HCT116 (cell line): ENCODE data around the gene MAST4. TPM values are rescaled to one million over a fixed set of nuclear protein-coding genes. Genes with fewer than 3 reads are reported as not detected.

Experiments
- ATAC-seq: fragments of 200-7000 bp; cut with Tn5 transposase; 2 replicates; pipeline ENCODE4 v1.9.1; 2020; ENCODE audit warnings: mild to moderate bottlenecking, moderate library complexity
- BruUV-seq: library from RNA; stranded (reverse); fragments of 400-500 nt; replicated peaks from 2 replicates; lab custom pipeline; 2021; lab: Mats Ljungman, UMichigan
- CTCF ChIA-PET: fragments of 300-600 bp; sonication (Branson Sonifier 250); formaldehyde crosslinking; loops from one replicate; lab custom pipeline; 2021; ENCODE audit warnings: antibody characterized with exemption; lab: Charles Lee
- POLR2A ChIA-PET: fragments of 300-600, 350-600 bp; sonication (Branson Sonifier 250); formaldehyde crosslinking; loops from one replicate; lab custom pipeline; 2021; ENCODE audit warnings: antibody characterized with exemption; lab: Charles Lee
- RAD21 ChIA-PET, 2 experiments: fragments of 300-600 bp; sonication (Branson Sonifier 250); formaldehyde crosslinking; loops; one replicate each; lab custom pipeline; 2023; ENCODE audit warnings: low total read pairs in 2 of 2; ENCODE audit not compliant: uncharacterized antibody in 2 of 2, unreplicated experiment in 2 of 2, low non-redundant PET in 1 of 2; lab: Charles Lee
- DNase-seq: peaks from one replicate; pipeline ENCODE4 v3.0.0-alpha.2; 2010; ENCODE audit warnings: low read depth, low spot score
- H2AFZ ChIP-seq: fragments of 200-600 bp; shearing (Covaris generic), sonication (generic); 2 replicates; pipeline ENCODE4 v1.6.1; 2017; ENCODE audit warnings: low read depth, mixed run types, mixed read lengths, antibody characterized with exemption, low read length; ENCODE audit not compliant: poor library complexity, severe bottlenecking
- H3K27ac ChIP-seq: 2 replicates; pipeline ENCODE4 v1.5.1; 2012; ENCODE audit warnings: low read depth, low read length
- H3K27me3 ChIP-seq: fragments of 200-600 bp; sonication (generic); 2 replicates; pipeline ENCODE4 v1.6.1; 2016; ENCODE audit warnings: mixed run types, low read length, mixed read lengths; ENCODE audit not compliant: insufficient read depth
- H3K36me3 ChIP-seq, 2 experiments: fragments of 200-500 bp in 1 of 2; fragments of 200-600 bp in 1 of 2; sonication (Bioruptor generic) in 1 of 2; sonication (generic) in 1 of 2; 2 replicates each; pipeline versions ENCODE4 v1.5.1 to v1.6.1; 2014 to 2016; ENCODE audit warnings: low read length in 2 of 2, inconsistent platforms in 1 of 2, mixed read lengths in 1 of 2, mixed run types in 1 of 2; ENCODE audit not compliant: insufficient read depth in 2 of 2, control insufficient read depth in 1 of 2
- H3K4me1 ChIP-seq, 2 experiments: fragments of 200-600 bp in 1 of 2; sonication (generic) in 1 of 2; 2 replicates each; pipeline versions ENCODE4 v1.5.1 to v1.6.1; 2012 to 2017; ENCODE audit warnings: low read length in 2 of 2, inconsistent platforms in 1 of 2, mild to moderate bottlenecking in 1 of 2, mixed read lengths in 1 of 2, mixed run types in 1 of 2, moderate library complexity in 1 of 2; ENCODE audit not compliant: insufficient read depth in 2 of 2, control insufficient read depth in 1 of 2
- H3K4me2 ChIP-seq: fragments of 200-600 bp; sonication (generic); 2 replicates; pipeline ENCODE4 v1.6.1; 2017; ENCODE audit warnings: mixed run types, low read length, mixed read lengths
- H3K4me3 ChIP-seq, 2 experiments: fragments of 200-600 bp in 1 of 2; sonication (generic) in 1 of 2; replicated peaks in 1 of 2; 2 replicates each; pipeline ENCODE4 v1.5.1; 2011 to 2016; ENCODE audit warnings: low read length in 2 of 2, control low read depth in 1 of 2, low read depth in 1 of 2, mild to moderate bottlenecking in 1 of 2, mixed read lengths in 1 of 2, mixed run types in 1 of 2
- H3K79me2 ChIP-seq: fragments of 200-600 bp; sonication (generic); 2 replicates; pipeline ENCODE4 v1.6.1; 2017; ENCODE audit warnings: mild to moderate bottlenecking, mixed run types, low read length, moderate library complexity, mixed read lengths; ENCODE audit not compliant: insufficient read depth
- H3K9ac ChIP-seq: fragments of 200-600 bp; sonication (generic); 2 replicates; pipeline ENCODE4 v1.6.1; 2016; ENCODE audit warnings: low read length, mixed read lengths
- H3K9me2 ChIP-seq: fragments of 200-600 bp; sonication (generic), shearing (Covaris generic); 2 replicates; pipeline ENCODE4 v1.6.1; 2017; ENCODE audit warnings: mixed run types, mild to moderate bottlenecking, moderate library complexity; ENCODE audit not compliant: insufficient read depth
- H3K9me3 ChIP-seq, 2 experiments: fragments of 200-500 bp in 1 of 2; fragments of 200-600 bp in 1 of 2; sonication (Bioruptor generic) in 1 of 2; sonication (generic) in 1 of 2; 2 replicates each; pipeline ENCODE4 v1.6.1; 2014 to 2017; ENCODE audit warnings: low read length in 2 of 2, mixed read lengths in 2 of 2, inconsistent platforms in 1 of 2, low read depth in 1 of 2, mild to moderate bottlenecking in 1 of 2, mixed run types in 1 of 2, moderate library complexity in 1 of 2; ENCODE audit not compliant: control insufficient read depth in 1 of 2, insufficient read depth in 1 of 2
- H4K20me1 ChIP-seq: fragments of 200-600 bp; sonication (generic), shearing (Covaris generic); 2 replicates; pipeline ENCODE4 v1.6.1; 2017; ENCODE audit warnings: mixed run types, mild to moderate bottlenecking, moderate library complexity; ENCODE audit not compliant: insufficient read depth
- CBX3 ChIP-seq: IDR thresholded peaks from 2 replicates; pipeline ENCODE4 v1.6.1; 2012; ENCODE audit warnings: low read depth
- CEBPB ChIP-seq: IDR thresholded peaks from 2 replicates; pipeline ENCODE4 v1.6.1; 2012; ENCODE audit warnings: low read depth
- CTCF ChIP-seq, 3 experiments: fragments of 200-600 bp in 1 of 3; sonication (generic) in 1 of 3; IDR thresholded peaks in 2 of 3; conservative IDR thresholded peaks in 1 of 3; 2 replicates each; pipeline ENCODE4 v1.5.1; 2012 to 2017; ENCODE audit warnings: low read depth in 2 of 3, low read length in 2 of 3, antibody characterized with exemption in 1 of 3, borderline replicate concordance in 1 of 3, control low read depth in 1 of 3, mild to moderate bottlenecking in 1 of 3, mixed read lengths in 1 of 3, mixed run types in 1 of 3, moderate library complexity in 1 of 3; ENCODE audit not compliant: insufficient read depth in 1 of 3
- EGR1 ChIP-seq: IDR thresholded peaks from 2 replicates; pipeline ENCODE4 v1.6.1; 2012; ENCODE audit warnings: low read depth
- ELF1 ChIP-seq: IDR thresholded peaks from 2 replicates; pipeline ENCODE4 v1.6.1; 2012; ENCODE audit warnings: low read depth, borderline replicate concordance
- EZH2 ChIP-seq: fragments of 200-600 bp; sonication (generic); IDR thresholded peaks from 2 replicates; pipeline ENCODE4 v1.6.1; 2017; ENCODE audit warnings: antibody characterized with exemption, mixed run types
- EZH2phosphoT487 ChIP-seq: fragments of 200-600 bp; IDR thresholded peaks from 2 replicates; pipeline ENCODE4 v1.6.1; 2018; ENCODE audit warnings: antibody characterized with exemption, borderline replicate concordance
- FOSL1 ChIP-seq: IDR thresholded peaks from 2 replicates; pipeline ENCODE4 v1.6.1; 2012; ENCODE audit warnings: low read depth
- JUND ChIP-seq: IDR thresholded peaks from 2 replicates; pipeline ENCODE4 v1.6.1; 2012
- POLR2A ChIP-seq: IDR thresholded peaks from 2 replicates; pipeline ENCODE4 v1.7.0; 2011; ENCODE audit warnings: borderline replicate concordance; ENCODE audit not compliant: insufficient read depth, insufficient read length; ENCODE audit errors: extremely low read depth
- RAD21 ChIP-seq: IDR thresholded peaks from 2 replicates; pipeline ENCODE4 v1.6.1; 2012; ENCODE audit warnings: low read depth, mild to moderate bottlenecking
- SIN3A ChIP-seq: IDR thresholded peaks from 2 replicates; pipeline ENCODE4 v1.6.1; 2012; ENCODE audit warnings: low read depth
- SP1 ChIP-seq: IDR thresholded peaks from 2 replicates; pipeline ENCODE4 v1.6.1; 2012; ENCODE audit warnings: low read depth
- SRF ChIP-seq: IDR thresholded peaks from 2 replicates; pipeline ENCODE4 v1.6.1; 2012; ENCODE audit warnings: low read depth
- TCF7L2 ChIP-seq: IDR thresholded peaks from 2 replicates; pipeline ENCODE4 v1.7.0; 2011; ENCODE audit warnings: borderline replicate concordance, inconsistent platforms; ENCODE audit not compliant: insufficient read depth, insufficient read length; ENCODE audit errors: extremely low read depth
- YY1 ChIP-seq: IDR thresholded peaks from 2 replicates; pipeline ENCODE4 v1.6.1; 2011; ENCODE audit warnings: low read length, low read depth, moderate library complexity, mild to moderate bottlenecking; ENCODE audit not compliant: insufficient replicate concordance; ENCODE audit errors: extremely low read depth
- ZFX ChIP-seq: fragments of 450-650 bp; IDR thresholded peaks from 2 replicates; pipeline ENCODE4 v1.6.1; 2017
- ZNF274 ChIP-seq: fragments of 200-500 bp; sonication (Bioruptor generic); IDR thresholded peaks from 2 replicates; pipeline ENCODE4 v1.6.1; 2014; ENCODE audit warnings: mild to moderate bottlenecking, low read depth, low read length, inconsistent platforms
- intact Hi-C: fragments of 100-400 bp; cut with micrococcal nuclease; formaldehyde crosslinking; loops from 2 replicates; pipeline ENCODE4 v1.10.0; 2022
- total RNA-seq: library from RNA; stranded (reverse); gene quantifications from one replicate; pipeline ENCODE4 v1.2.1, GENCODE V29; 2021; ENCODE audit not compliant: unreplicated experiment
- TF ChIP-seq, protein P1 (sequence below): IDR thresholded peaks from 2 replicates; pipeline ENCODE4 v1.6.1; 2012; ENCODE audit warnings: low read depth
- TF ChIP-seq, protein P2 (sequence below): IDR thresholded peaks from 2 replicates; pipeline ENCODE4 v1.6.1; 2011; ENCODE audit warnings: mild to moderate bottlenecking, low read length, moderate library complexity; ENCODE audit not compliant: insufficient replicate concordance; ENCODE audit errors: extremely low read depth
- TF ChIP-seq, protein P3 (sequence below): IDR thresholded peaks from 2 replicates; pipeline ENCODE4 v1.6.1; 2012

MAST4 gene
- total RNA-seq, 1 experiment from 2014 or later, result 1.1 TPM

- no peak overlapping the region for H3K9ac ChIP-seq
- H3K4me1 ChIP-seq, result peaks cover 2 to 47% of the 10 kb centered on the region in 2 experiments
- H3K9me3 ChIP-seq, result no peaks in the 10 kb centered on the region
- H2AFZ ChIP-seq, result peak overlapping the region; percentile 3
- no peaks in the 10 kb centered on the region for H4K20me1 ChIP-seq
- RAD21 ChIA-PET, result no interaction called here
- H3K9me2 ChIP-seq, result no peaks in the 10 kb centered on the region
- ATAC-seq, result peak; percentile 77
- peak; percentile 82 for DNase-seq
- H3K79me2 ChIP-seq, result no peaks in the 10 kb centered on the region
- no TSS peak for BruUV-seq
- H3K36me3 ChIP-seq, result no peaks in the 10 kb centered on the region
- peak overlapping the region in 1 of 2 experiments; percentile 4; a peak in 1 of 4 replicates for H3K4me3 ChIP-seq
- CTCF ChIA-PET, result interaction anchor here (1.0 to 3.3 kb wide), 4 partner anchors 41 to 1047 kb away, joined by 3 to 30 read pairs (median 7); no protein-coding TSS in a partner anchor
- intact Hi-C loops, result loop anchor here (5.0 to 10.0 kb wide), 4 partner anchors 205 to 902 kb away; no protein-coding TSS in a partner anchor
- POLR2A ChIA-PET, result no interaction called here
- no peaks in the 10 kb centered on the region for H3K27me3 ChIP-seq
- no peak overlapping the region for H3K27ac ChIP-seq
- H3K4me2 ChIP-seq, result peak overlapping the region; percentile 53
- TF ChIP-seq TCF7L2, result no peak
- no peak for TF ChIP-seq EZH2phosphoT487
- TF ChIP-seq CBX3, result peak; percentile 54
- TF ChIP-seq EZH2, result no peak
- TF ChIP-seq, protein P1, sequence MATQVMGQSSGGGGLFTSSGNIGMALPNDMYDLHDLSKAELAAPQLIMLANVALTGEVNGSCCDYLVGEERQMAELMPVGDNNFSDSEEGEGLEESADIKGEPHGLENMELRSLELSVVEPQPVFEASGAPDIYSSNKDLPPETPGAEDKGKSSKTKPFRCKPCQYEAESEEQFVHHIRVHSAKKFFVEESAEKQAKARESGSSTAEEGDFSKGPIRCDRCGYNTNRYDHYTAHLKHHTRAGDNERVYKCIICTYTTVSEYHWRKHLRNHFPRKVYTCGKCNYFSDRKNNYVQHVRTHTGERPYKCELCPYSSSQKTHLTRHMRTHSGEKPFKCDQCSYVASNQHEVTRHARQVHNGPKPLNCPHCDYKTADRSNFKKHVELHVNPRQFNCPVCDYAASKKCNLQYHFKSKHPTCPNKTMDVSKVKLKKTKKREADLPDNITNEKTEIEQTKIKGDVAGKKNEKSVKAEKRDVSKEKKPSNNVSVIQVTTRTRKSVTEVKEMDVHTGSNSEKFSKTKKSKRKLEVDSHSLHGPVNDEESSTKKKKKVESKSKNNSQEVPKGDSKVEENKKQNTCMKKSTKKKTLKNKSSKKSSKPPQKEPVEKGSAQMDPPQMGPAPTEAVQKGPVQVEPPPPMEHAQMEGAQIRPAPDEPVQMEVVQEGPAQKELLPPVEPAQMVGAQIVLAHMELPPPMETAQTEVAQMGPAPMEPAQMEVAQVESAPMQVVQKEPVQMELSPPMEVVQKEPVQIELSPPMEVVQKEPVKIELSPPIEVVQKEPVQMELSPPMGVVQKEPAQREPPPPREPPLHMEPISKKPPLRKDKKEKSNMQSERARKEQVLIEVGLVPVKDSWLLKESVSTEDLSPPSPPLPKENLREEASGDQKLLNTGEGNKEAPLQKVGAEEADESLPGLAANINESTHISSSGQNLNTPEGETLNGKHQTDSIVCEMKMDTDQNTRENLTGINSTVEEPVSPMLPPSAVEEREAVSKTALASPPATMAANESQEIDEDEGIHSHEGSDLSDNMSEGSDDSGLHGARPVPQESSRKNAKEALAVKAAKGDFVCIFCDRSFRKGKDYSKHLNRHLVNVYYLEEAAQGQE, result no peak
- TF ChIP-seq SP1, result peak; percentile 81
- TF ChIP-seq CTCF (IDR thresholded peaks at IDR 0.05 in 2 of 3, conservative IDR thresholded peaks at IDR 0.05 in 1 of 3; ENCODE audit: borderline replicate concordance in 1 of 3, insufficient read depth in 1 of 3, low read depth in 2 of 3, low read length in 2 of 3), result no peak
- TF ChIP-seq RAD21, result peak; percentile 30
- TF ChIP-seq, protein P2, sequence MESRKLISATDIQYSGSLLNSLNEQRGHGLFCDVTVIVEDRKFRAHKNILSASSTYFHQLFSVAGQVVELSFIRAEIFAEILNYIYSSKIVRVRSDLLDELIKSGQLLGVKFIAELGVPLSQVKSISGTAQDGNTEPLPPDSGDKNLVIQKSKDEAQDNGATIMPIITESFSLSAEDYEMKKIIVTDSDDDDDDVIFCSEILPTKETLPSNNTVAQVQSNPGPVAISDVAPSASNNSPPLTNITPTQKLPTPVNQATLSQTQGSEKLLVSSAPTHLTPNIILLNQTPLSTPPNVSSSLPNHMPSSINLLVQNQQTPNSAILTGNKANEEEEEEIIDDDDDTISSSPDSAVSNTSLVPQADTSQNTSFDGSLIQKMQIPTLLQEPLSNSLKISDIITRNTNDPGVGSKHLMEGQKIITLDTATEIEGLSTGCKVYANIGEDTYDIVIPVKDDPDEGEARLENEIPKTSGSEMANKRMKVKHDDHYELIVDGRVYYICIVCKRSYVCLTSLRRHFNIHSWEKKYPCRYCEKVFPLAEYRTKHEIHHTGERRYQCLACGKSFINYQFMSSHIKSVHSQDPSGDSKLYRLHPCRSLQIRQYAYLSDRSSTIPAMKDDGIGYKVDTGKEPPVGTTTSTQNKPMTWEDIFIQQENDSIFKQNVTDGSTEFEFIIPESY, result no peak
- TF ChIP-seq ELF1, result no peak
- TF ChIP-seq YY1, result no peak
- peak; percentile 63 for TF ChIP-seq SIN3A
- TF ChIP-seq ZNF274, result no peak
- TF ChIP-seq CEBPB, result peak; percentile 48; the same call in 1 of the 2 replicates
- TF ChIP-seq ZFX, result no peak
- no peak for TF ChIP-seq POLR2A
- TF ChIP-seq EGR1, result 0 out of 2 replicates have a peak, but pooled peaks have one; percentile 13
- peak; percentile 43; the same call in 1 of the 2 replicates for TF ChIP-seq SRF
- TF ChIP-seq JUND, result peak; percentile 60
- peak; percentile 64; the same call in 1 of the 2 replicates for TF ChIP-seq FOSL1
- TF ChIP-seq, protein P3, sequence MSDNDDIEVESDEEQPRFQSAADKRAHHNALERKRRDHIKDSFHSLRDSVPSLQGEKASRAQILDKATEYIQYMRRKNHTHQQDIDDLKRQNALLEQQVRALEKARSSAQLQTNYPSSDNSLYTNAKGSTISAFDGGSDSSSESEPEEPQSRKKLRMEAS, result peak; percentile 37; the same call in 1 of the 2 replicates
Observed at GRCh38 chr5:67206929-67207328, 610.7 kb downstream of the MAST4 start.
